DMS153 treated with DMSO at 0.1 percent for 48 hours (cell line): ENCODE data around the gene ADNP2.
"Not testable (repeated sequence)": the region's sequence is repeated elsewhere in the genome, so short reads cannot be mapped to it uniquely, and the experiment has no call there.

Source experiments
- DNase-seq: peaks from one replicate; lab custom pipeline; 2025; ENCODE audit not compliant: unreplicated experiment; lab: John Stamatoyannopoulos, UW

Gene ADNP2

DNA sequence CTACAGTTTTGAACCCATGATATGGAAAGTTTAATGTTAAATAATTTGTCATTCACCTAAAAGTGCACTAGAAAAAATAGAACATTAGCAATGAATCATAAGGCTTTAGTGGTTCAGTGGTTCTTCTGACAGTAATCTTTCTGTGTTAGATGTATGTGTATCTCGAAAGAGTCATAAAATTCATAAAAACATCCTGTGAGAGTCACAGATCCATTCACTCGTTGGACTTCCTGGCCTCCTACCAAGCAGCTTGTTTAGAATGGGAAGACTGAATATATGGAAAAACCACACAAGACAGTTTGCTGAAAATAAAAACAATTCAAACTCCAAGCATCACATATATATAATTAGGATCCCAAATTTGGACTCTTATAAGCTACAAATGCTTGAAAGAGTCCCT, 34.8 kb downstream of the ADNP2 start:
- no peak for DNase-seq

DNA sequence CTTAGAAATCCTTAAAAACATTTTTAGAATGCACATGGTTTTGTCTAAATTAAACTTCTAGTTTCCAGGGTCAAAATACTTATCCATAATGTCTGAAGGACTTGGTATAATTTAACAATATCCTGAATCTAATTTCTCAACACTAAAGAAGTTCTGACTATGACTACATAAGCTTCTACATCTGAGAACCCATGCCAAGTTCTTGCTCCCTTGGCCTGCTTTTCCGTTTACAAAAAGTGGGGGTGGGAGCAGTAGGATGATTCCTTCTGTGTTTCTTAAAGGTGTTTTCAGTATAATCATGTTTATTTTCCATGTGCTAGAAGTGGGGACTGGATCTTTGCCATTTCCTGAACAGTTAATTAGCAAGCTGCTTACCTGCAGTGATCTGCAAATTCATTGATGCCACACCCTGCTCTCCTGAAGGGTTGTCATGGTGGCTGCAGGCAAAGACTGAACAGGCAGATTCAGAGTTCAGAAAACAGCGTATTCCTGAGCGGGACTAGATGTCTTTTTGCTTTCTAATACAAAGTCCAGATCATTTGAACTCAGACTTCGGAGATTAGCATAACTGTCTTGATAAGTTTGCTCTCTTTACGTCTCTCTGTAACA, 36.2 kb downstream of the ADNP2 start:
- DNase-seq: no peak

DNA sequence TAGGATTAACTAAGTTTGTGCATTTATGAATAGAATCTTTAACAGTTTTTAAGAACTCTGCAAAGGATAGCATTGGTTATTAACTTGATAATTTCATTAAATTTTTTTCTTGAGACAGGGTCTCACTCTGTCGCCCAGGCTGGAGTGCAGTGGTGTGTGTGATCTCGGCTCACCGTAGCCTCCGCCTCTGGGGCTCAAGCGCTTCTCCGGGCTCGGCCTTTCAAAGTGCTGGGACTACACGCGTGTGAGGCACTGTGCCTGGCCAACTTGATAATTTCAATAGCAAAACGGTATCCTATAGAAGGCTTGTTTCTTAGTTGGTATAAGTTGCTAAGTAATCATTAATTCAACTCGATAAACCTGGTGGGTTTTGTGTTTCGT, 38.0 kb downstream of the ADNP2 start:
- DNase-seq: no peak

GRCh38 chr18:80147418-80148325, 38.6 kb downstream of the ADNP2 start:
- peak; percentile 23 for DNase-seq

DNA sequence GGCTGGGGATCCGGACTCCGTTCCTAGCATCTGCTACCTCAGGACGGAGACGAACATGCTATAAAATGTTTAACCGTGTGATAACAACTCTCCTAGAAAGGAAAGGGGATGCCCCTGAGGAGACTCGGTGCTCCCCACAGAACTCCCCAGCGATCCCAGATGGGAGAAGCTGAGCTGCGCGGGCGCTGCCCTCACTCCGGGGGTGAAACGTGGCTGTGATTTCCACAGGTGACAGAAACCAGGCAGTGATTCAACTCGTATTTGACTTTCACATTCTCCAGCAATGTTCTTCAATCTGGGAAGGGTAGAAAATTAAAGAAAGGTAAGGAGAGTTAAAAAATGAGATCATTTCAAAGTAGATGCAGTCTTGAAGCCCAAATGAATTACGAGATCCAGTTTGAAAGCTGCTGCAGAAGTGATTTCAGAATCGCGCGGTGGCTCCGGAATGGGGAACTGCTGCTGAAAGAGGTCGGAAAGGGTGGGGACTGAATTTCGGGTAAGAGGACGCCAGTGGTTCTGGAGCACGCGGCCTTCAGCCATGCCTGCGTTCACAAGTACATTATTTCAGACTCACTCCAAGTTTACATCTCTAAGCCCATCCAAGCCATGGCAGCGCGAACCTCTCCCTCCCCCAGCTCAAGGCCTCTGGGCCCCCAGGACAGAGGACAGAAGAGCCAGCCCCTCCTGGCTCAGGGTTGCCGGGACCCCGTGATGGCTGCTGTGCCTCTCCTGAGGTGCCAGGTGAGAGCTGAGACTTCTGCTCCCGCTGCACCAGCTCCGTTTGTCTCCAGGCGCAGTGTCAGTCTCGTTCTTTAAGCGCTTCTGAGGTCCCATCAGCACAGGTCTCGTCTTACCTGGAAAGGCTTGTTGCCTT, 39.5 kb downstream of the ADNP2 start:
- DNase-seq: no peak

DNA sequence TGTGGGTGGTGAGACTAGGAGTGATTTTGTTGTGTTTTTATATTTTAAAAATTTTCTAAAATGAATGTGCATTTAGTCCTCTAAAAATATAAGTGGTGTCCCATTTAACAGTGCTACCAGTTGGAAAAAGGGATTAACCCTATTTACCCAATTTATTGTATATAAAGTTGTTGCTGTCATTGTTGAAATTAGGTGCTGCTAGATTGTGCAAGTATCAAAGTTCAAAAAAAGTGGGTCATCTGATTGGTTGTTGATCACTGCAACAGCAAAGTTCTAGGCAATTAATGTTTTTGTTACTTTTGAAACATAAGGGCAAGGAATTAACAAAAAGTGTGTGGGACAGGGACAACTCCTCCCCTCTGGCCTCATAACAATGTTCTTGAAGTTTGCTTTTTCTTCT, 40.6 kb downstream of the ADNP2 start:
- no peak for DNase-seq

DNA sequence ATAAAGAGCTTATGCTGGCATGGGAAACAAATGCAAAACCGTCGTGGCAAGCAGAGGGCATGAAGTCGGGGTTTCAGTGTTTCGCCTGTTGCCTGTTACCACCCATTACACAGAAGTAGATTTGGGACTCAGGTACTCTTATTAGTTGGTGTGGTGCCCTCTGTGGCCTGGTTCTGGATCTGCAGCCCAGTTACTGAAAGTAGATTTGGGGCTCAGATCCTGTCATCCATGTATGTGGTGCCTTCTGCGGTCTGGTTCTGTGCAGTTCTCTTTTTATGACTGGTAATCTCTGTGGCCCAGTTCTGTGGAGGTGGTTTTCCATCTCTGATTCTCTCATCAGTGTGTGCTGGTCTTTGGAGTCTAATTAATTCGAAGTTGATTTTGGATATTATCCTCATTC, 45.2 kb downstream of the ADNP2 start:
- no peak for DNase-seq

- peak; percentile 24 for DNase-seq
These were observed 48.8 kb downstream of the ADNP2 start for GRCh38 chr18:80157708-80158343.

GRCh38 chr18:80158365-80158764, 49.3 kb downstream of the ADNP2 start:
- no peak for DNase-seq

DNA sequence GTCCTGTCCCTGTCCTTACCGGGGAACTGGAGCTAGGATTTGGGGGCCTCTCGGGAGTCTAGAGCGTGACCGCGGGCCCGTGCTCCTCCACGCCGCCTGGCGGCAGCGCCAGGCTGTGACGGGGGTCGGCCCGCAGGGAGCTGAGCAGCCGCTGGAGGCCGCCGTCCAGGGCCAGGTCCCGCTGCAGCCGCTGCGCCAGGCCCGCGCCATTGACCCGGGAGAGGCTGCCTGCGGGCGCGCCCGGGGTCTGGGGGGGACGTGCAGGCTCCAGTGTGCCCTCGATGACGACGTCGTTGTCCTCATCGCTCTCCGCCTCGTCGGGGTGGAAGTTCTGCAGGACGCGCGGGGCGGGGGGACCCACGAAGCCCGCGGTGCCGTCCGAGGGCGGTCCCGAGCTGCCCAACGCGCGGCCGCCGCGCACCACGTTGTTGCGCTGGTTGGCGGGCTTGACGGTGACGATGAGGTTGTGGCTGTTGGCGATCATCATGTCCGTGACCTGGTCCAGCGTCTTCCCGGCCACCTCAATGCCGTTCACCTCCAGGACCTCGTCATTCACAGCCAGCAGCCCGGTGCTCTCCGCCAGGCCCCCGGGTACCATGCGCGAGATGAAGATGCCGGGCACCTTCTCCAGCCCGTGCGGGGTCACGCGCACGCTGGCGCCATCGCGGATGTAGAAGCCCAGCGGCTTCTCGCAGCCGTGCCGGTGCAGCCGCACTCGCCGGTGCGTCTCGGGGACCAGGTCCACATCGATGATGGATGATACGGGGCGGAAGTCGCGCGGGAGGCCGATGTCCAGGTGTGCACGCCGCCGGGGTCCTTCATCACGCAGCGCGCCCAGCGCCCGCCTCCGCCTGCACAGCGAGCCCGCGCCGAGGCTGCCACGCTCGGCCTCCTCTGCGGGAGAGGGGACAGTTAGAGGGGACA, 50.9 kb downstream of the ADNP2 start:
- no peak for DNase-seq

DNA sequence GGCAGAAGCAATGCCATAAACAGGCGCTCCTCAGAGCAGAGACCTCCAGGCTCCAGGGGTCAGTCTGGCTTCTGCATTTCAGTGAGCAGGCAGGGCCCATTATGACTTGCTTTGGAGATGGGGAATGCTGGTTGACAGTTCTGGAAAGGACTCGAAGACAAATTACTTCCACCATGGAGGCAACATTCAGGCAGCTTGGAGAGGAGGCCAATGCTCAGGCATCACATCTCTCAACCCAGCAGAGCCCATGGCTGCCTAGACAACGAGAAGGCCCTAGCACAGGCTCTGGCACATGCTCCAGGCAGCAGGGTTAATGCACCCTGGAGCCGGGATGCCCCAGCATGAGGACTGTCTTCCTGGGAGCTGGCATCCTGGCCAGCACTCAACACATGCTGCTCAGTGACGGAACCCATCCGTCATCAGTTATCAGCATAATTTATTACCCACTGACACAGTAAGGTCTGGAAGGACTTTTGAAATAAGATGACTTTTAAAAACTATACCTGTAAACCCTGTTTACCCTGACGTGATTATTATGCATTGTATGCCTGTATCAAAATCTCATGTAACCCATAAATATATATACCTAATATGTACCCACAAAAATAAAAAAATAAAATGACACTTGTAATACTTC, 52.8 kb downstream of the ADNP2 start:
- DNase-seq: no peak

GRCh38 chr18:80163183-80163582, 54.1 kb downstream of the ADNP2 start:
- DNase-seq: no peak

- DNase-seq: not testable (repeated sequence)
These were observed 55.8 kb downstream of the ADNP2 start for GRCh38 chr18:80164727-80165355.

DNA sequence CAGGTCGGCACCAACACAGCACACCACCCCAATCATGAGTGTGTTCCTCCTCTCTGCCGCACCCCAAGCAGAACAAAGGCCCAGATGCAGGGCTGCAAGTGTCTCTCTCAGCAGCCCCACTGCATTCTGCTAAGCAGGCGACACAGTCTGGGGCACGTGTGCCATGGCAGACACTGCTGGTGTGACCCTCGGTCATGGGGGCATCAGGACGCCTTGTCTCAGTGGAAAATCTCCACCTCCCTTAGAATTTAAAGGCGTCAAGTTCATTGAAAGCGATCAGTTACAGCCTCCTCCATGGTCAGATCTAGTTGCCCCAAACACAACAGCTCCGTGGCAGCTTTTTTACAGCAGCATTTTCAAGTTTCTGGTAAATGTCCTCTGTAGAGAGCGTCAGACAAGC, 57.2 kb downstream of the ADNP2 start:
- no peak for DNase-seq

- DNase-seq: no peak
These were observed 57.7 kb downstream of the ADNP2 start for GRCh38 chr18:80166725-80167124.

DNA sequence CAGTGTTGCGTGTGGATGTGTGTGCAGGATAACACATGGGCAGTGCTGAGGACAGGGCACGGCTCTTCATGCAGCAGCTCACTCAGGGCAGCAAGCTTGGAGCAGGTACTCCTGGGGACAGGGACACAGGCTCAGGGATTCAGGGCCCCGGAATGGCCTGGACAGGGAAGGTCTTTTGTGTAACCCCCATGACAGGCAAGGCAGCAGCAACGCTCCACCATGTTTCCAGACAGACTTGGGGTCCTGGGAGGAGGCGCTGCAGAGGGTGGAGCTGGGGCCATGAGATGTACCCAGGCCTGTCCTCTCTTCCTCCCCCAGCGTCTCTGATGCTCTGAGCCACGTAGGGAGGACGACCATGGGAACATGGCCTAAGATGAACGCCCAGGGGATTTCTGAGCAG, 58.3 kb downstream of the ADNP2 start:
- no peak for DNase-seq

- no peak for DNase-seq
These were observed 58.9 kb downstream of the ADNP2 start for GRCh38 chr18:80167931-80168330.

GRCh38 chr18:80168346-80168745, 59.3 kb downstream of the ADNP2 start:
- no peak for DNase-seq

GRCh38 chr18:80168982-80169381, 59.9 kb downstream of the ADNP2 start:
- no peak for DNase-seq
